GM03348 (cell line): ENCODE data around the gene IL1RAPL1.
"Not testable (repeated sequence)": the region's sequence is repeated elsewhere in the genome, so short reads cannot be mapped to it uniquely, and the experiment has no call there.

Experiments used
- DNase-seq: peaks from one replicate; pipeline ENCODE4 v3.0.0; 2012; ENCODE audit warnings: low spot score

Gene IL1RAPL1

GRCh38 chrX:28628120-28628519 is 40.9 kb downstream of the IL1RAPL1 start:
- no peak for DNase-seq

GRCh38 chrX:28638775-28639174 is 51.5 kb downstream of the IL1RAPL1 start:
- no peak for DNase-seq

- no peak for DNase-seq
Observed at GRCh38 chrX:28639451-28639850, 52.2 kb downstream of the IL1RAPL1 start.

- DNase-seq, result no peak
Observed at GRCh38 chrX:28649541-28649940, 62.3 kb downstream of the IL1RAPL1 start.

- DNase-seq, result no peak
Observed at GRCh38 chrX:28651186-28651585, 63.9 kb downstream of the IL1RAPL1 start.

GRCh38 chrX:28659269-28659668 is 72.0 kb downstream of the IL1RAPL1 start:
- DNase-seq, result no peak

GRCh38 chrX:28665778-28666177 is 78.5 kb downstream of the IL1RAPL1 start:
- no peak for DNase-seq

GRCh38 chrX:28668303-28668702 is 81.1 kb downstream of the IL1RAPL1 start:
- DNase-seq, result no peak

- no peak for DNase-seq
Observed at GRCh38 chrX:28668957-28669356, 81.7 kb downstream of the IL1RAPL1 start.

GRCh38 chrX:28670074-28670473 is 82.8 kb downstream of the IL1RAPL1 start:
- DNase-seq, result no peak

- DNase-seq, result no peak
Observed at GRCh38 chrX:28675173-28675572, 87.9 kb downstream of the IL1RAPL1 start.

- DNase-seq, result no peak
Observed at GRCh38 chrX:28693101-28693500, 105.9 kb downstream of the IL1RAPL1 start.

GRCh38 chrX:28697732-28698131 is 110.5 kb downstream of the IL1RAPL1 start:
- no peak for DNase-seq

GRCh38 chrX:28701222-28701621 is 114.0 kb downstream of the IL1RAPL1 start:
- DNase-seq, result no peak

- no peak for DNase-seq
Observed at GRCh38 chrX:28706964-28707363, 119.7 kb downstream of the IL1RAPL1 start.

GRCh38 chrX:28709421-28709820 is 122.2 kb downstream of the IL1RAPL1 start:
- DNase-seq, result no peak

- DNase-seq, result no peak
Observed at GRCh38 chrX:28717864-28718263, 130.6 kb downstream of the IL1RAPL1 start.

GRCh38 chrX:28718450-28718849 is 131.2 kb downstream of the IL1RAPL1 start:
- DNase-seq, result no peak

- DNase-seq, result no peak
Observed at GRCh38 chrX:28719620-28720019, 132.4 kb downstream of the IL1RAPL1 start.

- DNase-seq, result no peak
Observed at GRCh38 chrX:28752330-28752729, 165.1 kb downstream of the IL1RAPL1 start.

GRCh38 chrX:28756175-28756574 is 168.9 kb downstream of the IL1RAPL1 start:
- DNase-seq, result no peak

- no peak for DNase-seq
Observed at GRCh38 chrX:28756647-28757046, 169.4 kb downstream of the IL1RAPL1 start.

- DNase-seq, result no peak
Observed at GRCh38 chrX:28757290-28757689, 170.0 kb downstream of the IL1RAPL1 start.

GRCh38 chrX:28766561-28766960 is 179.3 kb downstream of the IL1RAPL1 start:
- DNase-seq, result not testable (repeated sequence)

GRCh38 chrX:28773807-28774206 is 186.6 kb downstream of the IL1RAPL1 start:
- no peak for DNase-seq
